NCI-H69 (cell line): ENCODE measurements around the gene AGPAT3.
A peak's percentile ranks its signal among the peaks of the same experiment; 100 is the strongest.

Experiments used
- DNase-seq: peaks from one replicate; lab custom pipeline; 2025; lab: John Stamatoyannopoulos, UW

AGPAT3 gene

DNA sequence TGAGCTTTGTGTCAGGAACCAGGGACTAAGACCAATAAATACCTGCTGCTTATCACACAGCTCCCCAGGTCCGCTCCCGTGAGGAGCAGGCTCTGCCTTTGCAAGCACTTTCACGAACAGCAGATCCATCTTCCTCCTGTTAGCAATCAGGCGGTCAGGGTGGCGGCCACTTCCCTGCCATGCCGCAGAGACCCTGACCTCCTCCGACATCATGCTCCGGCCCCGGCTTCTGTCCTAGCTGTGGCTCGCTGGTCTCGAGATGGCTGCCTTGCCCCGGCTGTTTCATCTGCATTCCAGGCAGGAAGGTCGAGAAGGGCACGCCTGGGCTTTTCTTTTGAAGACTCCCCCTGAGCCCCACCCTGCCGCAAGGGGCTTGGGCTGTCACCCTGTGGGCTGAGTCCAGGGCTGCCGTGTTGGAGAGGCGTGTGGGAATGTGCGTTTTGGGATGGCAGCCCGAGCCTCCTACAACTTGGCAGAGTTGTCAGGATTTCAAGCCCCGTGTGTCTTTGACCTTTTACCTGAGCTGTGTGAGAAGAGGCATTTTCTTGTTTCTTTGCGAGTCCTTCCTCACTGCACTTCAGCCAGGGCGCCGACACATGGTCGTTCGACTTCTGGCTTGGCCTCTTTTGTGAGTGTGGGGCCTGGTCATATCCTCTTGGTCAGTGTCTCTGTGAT lies 59.5 kb downstream of the AGPAT3 start:
- no peak for DNase-seq

DNA sequence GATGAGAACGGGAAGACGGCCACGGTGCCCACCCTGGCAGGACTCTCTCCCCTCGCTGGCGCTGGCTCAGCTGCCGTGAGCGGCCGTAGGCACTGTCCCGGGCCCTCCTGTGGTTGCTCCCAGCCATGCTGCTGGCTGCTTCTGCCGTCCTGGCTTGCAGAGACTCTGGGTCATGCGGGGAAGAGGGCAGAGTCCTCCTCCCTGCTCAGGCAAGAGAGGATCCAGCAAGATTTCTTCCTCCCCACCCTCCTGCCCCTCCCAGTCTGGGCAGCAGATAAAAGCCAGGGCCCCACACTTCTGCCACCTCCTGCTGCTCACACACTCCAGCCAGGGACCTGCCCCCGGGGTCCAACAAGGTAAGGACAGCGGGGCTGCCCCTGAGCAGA lies 60.1 kb downstream of the AGPAT3 start:
- no peak for DNase-seq

DNA sequence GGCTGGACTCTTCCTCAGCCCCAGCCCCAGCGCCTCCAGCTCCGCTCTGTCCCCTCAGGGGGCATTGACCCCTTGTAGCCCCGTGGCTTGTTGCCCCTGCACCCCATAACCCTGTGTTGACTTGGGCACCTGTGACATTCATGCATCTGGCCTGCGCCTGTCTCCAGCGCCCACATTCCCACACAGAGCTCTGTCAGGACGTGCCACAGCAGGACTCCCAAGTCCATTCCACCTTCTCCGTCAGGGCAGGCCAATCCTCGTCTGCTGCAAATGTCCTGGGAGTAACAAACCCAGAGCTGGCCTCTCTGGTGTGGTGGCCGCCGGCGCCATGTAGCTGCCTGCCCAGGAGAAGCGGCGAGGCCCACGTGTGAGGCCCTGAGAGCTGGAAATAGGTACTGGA lies 60.6 kb downstream of the AGPAT3 start:
- no peak for DNase-seq

DNA sequence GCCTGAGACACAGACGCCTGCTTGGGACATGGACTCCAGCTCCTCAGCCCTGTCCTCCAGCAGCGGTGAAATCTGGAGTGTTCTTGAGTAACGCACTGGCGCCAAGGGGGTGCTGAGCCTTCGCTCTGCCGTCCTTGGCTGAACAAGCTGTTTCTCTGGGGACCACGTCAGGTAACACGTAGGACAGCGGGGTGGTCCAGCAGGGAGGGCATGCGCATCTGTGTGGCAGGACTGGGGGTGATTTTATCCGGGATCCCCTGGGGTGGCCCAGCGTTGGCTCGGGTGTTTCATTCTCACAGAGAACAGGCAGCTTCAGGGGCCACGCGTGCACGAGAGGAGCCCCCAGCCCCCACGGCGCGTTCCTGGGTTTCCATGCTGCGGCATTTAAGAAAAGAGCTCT lies 61.2 kb downstream of the AGPAT3 start:
- no peak for DNase-seq

DNA sequence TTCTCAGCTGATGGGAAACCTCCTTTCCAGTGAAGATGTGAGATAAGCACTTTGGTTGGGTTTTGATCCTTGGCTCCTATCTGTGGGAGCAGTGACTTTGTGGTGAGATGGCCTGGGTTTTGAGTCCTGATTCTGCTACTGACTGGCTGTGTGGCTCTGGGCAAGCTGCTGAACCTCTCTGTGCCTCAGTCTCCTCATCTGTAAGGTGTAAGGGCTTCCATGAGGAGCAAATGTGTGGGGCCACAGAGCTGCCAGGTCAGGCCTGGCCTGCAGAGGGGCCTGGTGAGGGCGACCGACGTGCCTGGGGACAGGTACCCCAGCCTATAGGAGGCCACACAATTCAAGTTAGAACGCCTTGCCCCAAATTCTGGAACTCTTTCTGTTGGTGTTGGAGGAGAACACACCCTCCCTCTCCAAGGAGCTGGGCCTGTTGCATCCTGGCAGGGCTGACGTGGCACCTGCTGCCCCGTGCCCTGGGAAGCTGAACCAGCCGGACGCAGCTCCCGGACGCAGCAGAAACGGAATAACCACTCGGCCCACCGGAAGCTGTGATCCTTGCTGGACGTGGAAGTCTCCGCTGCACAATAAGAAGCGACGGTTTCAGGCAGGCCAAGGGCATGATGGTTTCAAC lies 62.7 kb downstream of the AGPAT3 start:
- DNase-seq = no peak

DNA sequence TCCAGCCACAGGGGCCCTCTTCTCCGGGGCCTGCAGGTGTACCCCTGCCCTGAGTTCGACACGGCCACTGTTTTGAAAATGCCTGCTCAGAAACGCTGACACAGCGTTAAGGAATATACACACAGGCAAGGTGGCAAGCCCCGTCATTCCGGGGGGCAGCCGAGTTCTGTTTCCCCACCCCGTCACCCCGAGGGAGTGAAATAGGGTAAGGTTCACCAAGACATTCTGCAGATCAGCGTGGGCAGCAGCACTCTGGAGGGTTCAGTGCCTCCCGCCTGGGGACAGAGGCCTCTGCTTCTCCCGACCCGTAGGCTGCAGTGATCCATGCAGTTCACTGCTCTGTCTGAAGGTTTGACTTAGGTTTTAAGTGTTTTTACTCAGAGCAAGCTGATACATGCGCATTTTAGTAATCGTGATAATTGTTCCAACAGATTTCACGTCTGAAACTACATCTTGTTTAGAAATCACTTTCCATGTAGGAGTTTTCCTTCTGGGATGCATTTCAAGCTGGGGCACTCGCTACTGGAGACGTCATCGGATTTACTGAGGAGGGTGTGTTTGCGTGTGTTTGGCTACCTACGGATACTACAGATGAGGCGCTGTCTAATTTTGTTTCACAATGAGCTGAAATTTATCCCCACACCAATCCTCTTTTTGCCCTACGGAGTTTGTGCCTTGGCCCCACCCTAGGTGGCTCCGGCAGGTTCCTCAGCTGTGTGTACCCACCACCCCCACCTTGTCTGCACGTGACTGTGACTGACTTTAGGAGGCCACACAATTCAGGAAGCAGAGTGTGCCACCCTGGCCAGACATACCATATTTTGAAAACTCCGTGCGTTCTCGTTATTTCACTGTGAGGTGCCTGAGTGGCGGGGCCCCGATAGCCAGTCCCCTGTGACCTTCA lies 63.5 kb downstream of the AGPAT3 start:
- DNase-seq = peak; percentile 68

DNA sequence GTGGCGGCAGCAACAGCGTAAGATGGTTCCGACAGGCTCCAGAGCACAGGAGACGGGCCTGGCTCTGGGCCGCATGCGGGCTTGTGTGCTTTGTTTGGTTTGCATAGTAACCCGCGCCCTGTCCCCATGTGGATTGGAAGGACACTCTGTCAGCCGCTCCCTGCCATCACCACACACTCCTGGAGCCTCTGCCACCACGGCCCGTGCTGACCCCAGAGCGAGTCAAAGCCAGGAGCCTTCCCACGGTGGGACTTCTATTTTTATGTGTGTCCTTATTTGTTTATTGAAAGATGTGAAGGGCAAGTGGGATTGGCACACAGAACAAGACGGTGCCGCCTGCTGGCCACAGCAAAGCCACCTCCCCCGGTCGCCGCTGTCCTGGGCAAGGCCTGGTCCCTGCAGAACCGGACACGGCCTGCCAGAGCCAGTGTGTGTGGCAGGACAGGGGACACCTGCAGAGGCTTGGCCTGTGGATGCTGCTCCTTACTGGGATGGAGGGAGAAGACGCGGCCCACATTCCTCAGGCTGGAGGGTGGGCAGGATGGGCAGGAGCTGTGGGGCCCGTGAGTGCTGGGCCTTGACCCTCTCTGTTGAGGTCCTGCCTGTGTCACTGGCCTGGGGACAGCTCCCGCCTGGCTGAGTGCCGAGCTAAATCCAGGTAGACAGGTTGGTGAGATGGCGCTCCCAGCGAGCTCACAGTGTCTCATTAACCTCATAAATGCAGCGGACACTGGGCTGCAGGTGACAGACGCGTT lies 64.4 kb downstream of the AGPAT3 start:
- DNase-seq = no peak

DNA sequence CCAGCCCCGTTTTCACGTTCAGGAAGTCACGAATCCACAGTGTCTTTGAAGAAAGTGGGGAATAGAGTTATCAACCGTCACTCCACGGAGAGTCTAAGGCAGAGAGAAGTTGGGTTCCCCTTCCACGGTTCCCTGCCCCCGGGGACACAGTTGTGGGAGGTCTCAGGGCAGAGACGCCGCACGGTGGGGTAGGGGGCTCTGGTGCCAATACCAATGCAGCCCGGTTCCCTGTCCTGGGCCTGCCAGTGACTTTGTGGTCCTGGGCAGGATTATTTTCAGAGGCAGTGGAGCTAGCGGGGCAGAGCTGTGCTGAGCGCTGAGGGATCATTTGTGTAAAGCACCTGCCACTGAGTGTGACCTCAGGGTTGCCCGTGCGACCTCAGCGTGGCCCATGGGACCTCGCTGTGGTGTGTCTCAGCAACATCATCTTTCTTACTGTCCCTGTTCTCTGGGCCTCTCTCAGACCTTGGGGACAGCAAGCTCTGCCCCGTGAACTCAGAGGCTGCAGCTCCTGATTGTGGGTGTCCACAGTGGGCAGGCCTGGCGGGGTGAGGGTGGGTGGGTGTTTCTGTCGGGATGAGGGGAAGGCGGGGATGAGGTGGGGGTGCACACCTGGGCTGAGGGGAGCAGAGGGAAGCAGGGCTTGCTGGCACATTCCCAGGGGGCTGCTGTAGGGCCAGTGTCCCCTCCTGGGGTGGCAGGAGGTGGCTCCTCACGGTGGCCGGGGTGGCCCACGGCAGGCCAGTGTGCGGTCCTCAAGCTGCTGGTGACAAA lies 65.2 kb downstream of the AGPAT3 start:
- no peak for DNase-seq

DNA sequence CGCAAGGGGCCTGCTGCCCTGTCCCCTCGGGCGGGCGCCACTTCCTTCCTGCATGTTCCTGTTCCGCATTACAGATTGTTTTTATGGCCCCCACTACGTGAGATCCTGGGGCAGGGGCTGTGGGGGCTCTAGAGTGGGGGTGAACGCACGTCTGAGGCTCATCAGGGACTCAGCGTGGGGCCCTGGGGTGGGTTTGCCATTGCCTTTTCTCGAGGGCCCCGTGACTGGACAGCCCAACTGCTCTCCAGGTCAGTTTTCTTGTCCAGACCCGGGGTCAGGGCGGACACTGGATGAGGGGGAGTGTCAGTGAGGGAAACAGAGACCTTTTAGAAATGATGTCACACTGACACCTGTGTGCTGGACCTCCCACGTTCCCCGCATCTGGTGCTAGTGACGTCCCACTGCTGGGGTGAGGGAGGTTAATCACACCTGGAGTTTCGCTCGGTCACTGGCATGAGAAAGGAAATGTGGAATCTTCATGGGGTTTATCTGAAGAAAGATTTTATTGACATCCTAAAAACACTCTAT lies 65.9 kb downstream of the AGPAT3 start:
- peak; percentile 81 for DNase-seq

DNA sequence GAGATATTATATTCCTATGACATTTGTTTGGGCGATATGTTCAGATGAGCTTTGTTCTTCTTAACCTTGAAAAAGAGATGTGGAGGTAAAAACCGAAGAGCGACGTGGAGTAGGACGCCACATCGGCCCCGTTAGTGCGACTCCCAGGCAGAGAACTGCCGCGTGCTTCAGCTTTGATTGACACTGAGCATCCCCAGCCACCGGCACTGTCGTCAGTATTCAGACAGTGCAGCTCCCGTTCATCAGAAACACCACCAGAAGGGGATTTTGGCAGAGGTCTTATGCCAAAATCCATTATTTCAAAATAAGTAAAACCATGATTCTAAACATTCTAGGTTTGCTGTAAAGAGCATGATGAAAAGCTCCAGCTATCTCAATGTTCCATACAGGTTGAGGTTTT lies 66.5 kb downstream of the AGPAT3 start:
- no peak for DNase-seq

DNA sequence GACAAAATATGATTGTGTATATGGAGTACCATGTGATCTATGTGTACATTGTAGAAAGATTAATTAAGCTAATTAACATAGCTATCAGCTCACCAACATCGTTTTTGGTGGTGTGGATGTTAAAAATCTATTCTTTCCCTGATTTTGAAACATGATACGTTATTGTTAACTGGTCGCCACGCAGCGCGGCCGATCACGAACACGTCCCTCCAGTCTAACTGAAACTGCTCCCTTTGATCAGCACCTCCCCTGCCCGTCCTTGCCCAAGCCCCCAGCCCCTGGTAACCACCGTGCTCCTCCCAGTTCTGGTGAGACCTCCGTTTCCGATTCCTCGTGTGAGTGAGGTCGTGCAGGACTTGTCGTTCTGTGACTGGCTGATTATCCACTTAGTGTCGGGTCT lies 67.0 kb downstream of the AGPAT3 start:
- no peak for DNase-seq

DNA sequence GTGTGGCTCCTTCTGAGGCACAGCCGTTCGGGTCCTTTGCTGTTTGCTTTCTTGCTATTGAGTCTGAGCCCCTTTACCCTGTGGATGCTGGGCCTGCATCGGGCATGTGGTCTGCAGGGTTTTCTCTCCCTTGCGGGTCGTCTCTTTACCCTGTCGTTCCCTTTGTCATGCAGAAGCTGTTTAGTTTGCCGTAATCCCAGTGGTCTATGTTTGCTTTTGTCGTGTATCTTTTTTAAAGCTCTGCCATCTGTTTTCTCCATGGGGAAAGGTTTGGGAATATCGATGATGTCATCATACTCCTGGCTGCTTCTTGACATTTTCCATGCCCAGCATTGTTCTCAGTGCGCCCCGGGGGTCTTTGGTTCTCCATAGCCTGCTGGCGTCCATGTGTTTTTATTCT lies 68.2 kb downstream of the AGPAT3 start:
- peak; percentile 98 for DNase-seq

DNA sequence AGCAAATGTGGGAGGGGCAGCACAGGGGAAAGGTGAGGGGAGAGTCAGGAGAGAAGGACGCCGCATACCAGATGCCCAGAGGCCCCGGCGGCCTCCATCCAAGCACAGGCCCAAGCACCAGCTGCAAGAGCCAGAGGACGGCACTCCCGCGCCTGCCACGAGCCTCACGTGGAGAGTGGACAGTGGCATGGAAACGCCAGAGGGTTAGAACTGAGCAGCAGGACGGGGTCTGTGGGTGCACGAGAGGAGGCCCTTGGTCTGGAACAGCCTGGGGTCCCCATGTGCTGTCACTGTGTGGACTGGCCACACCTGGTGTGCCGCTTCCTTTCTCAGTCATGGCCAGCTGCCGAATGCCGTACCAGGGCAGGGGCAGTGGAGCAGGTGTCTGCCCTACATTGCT lies 68.7 kb downstream of the AGPAT3 start:
- no peak for DNase-seq

DNA sequence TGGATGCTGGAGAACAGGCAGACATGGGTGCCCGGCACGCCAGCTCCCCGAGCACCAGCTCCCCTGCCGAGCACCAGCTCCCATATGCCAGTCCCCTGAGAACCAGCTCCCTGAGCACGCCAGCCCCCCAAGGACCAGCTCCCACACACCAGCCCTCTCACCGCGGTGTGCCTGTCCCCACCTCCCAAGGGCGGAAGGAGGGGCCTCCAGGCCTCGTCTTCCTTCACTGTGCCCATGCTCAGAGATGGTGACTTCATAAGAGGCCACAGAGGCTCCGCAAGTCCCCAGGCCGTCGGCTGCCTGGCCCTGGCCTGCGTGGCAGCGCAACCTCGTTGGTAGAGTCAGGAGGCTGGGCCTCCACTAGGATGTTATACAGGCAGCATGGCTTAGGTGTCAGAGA lies 69.1 kb downstream of the AGPAT3 start:
- no peak for DNase-seq

DNA sequence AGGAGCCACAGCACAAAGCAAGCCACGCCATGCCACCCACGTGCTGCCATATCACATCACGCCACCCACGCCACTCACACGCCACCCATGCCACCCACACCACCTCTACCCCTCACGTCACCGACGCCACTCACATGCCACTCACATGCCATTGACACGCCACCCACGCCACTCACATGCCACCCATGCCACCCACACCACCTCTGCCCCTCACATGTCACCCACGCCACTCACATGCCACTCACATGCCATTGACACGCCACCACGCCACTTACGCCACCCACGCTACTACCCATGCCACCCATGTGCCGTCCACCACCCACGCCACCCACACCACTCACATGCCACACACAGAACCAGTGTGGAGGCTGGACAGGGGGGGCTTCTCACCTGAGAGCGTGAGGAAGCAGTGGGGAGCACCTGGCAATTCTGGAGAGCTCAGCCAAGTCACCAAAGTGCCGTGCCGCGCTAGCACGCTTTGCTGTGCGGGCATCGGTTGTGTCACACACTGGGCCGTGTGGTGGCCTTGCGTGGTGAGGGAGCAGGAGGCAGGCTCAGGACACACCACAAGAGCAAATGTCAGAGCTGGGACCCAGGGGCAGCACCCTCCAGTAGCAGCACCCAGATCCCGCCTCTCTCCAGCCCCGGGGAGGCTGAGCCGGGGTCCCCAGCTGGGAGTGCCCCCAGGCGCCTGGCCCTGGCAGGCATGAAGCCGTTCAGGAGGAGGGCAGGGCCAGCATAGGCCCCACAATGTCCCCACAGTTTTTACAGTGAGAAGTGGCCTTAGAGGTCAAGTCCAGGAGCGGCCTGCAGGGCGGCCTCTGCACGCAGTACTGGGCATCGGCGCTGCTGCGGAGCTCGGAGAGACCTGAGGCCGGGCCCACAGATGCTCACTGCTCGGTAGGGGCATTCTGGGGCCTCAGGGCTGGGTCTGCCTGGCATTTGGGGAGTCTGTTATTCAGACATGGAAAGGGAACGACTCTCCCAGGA lies 70.0 kb downstream of the AGPAT3 start:
- DNase-seq = no peak

DNA sequence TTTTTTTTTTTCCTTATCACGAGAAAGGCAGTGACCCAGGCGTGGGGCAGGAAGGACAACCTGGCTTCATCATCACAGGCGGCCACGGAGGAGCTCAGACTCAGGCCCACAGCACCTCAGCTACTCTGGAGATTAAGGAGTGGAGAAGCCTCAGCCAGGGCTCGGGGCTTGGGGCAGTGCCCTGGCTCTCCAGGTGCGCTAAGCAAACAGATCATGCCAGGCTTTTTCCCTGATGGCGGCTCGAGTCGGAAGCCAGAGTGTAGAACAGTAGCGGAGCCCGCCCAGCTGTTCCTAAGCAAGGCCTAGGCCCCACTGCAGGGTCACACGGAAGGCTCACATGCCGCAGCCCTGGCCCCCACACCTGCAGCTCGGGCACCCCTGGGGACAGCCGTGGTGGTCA lies 70.7 kb downstream of the AGPAT3 start:
- DNase-seq = peak; percentile 79

DNA sequence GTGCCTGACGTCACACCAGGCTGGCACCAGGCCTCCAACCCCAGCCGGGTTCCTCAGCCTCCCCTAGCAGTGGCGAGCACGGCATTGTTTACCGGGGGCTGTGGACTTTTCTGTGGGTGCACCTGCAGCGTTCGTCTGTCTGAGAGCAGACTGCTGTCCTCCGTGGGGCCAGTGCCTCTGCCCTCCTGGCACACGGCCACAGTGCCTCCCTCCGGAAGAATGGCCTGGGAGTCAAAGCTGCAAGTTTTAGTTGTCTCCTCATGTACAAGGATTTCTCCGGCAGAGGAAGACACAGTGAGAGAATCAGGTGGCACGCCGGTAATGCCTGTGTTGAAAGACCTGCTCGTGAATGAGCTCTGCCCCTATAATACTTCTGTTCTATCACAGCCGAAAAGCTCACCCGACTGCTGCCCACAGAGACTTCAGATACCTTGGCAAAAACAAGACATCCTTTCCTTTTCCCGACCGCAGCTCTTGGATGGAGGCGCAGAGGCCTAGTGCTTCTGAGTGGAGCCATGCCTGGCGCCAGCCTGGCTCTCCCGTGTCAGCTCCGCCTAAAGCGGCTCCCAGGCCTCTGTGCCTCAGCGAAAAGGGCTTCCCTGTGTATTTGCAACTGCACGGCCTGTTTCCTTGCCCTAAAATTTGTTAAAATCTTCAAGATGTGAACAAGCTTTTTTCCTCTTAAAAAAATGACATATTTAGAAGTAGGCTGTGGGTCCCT lies 71.4 kb downstream of the AGPAT3 start:
- no peak for DNase-seq

DNA sequence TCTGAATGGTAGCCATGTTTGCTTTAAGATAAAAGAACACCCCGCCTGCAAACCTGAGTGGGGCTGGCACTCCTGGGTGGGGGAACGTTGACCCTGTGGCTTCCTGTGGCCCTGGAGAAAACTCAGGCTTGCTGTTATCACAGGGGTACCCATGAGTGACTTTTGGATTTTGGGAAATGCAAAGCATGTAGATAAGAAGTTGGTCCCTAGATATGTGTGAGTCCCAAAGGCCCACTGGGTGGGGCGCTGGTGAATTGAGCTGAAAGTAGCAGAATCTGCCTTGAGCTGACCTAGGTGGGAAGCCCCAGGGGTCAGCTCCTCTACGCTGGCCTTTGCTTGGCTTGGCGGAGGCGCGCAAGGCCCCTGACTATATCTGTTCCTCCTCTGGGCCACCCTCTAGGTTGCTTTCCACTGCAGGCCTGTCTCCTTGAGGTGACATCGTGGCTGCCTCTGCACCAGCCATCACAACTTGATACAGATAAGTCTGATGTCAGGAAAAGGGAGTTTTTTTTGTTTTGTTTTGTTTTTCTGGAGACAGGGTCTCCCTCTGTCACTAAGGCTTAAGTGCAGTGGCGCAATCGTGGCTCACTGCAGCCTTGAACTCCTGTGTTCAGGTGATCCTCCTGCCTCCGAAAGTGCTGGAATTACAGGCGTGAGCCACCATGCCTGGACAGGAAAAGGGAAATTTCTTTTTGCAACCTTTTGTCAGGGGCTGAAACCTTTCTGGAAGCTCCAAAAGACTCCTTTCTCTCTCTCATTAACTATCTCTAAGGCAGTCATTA lies 72.2 kb downstream of the AGPAT3 start:
- no peak for DNase-seq

DNA sequence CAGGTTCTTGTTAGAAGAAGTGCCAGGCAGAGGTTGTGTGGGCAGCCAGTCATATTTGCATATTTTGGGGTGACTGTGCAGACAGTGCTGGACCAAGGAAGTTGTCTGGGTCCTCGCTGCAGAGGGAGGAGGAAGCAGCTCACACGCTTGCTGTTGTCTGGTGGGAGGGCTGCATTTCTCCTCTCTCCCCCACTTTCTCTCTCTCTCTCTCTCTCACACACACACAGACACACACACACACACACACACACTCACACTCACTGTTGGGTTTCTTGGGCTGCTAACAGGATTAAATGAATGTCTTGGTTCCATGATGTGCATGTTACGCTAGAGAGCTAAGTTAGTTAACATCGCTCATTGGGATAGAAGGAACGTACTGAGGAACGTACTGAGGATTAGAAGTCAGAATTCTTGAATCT lies 72.9 kb downstream of the AGPAT3 start:
- DNase-seq = no peak
